HG03558 (cell line): ENCODE data around the gene DYDC2.

ENCODE experiments used
- ATAC-seq: cut with Tn5 transposase; IDR thresholded peaks from one replicate; pipeline ENCODE4 v1.9.1; 2021; ENCODE audit warnings: moderate number of reproducible peaks; ENCODE audit not compliant: unreplicated experiment; ENCODE audit errors: extremely low read depth

DYDC2 gene

GRCh38 chr10:80365510-80365909, 8.9 kb downstream of the DYDC2 start:
- ATAC-seq = no peak

GRCh38 chr10:80371467-80371866, 14.9 kb downstream of the DYDC2 start:
- no peak for ATAC-seq

- no peak for ATAC-seq
These were observed 16.1 kb downstream of the DYDC2 start for GRCh38 chr10:80372675-80373074.

GRCh38 chr10:80373502-80373901, 16.9 kb downstream of the DYDC2 start:
- ATAC-seq = no peak

- ATAC-seq = no peak
These were observed 23.1 kb downstream of the DYDC2 start for GRCh38 chr10:80379701-80380100.

DNA sequence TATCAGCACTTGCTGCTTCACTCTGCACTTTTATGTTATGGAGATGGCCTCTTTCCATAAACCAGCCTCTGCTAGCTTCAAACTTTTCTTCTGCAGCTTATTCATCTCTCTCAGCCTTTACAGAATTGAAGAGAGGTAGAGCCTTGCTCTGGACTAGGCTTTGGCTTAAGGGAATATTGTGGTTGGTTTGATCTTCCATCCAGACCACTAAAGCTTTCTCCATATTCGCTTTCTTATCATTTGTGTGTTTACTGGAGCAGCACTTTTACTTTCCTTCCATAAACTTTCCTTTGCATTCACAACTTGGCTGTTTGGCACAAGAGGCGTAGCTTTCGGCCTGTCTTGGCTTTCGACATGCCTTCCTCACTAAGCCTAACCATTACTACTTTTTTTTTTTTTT, 23.6 kb downstream of the DYDC2 start:
- no peak for ATAC-seq

GRCh38 chr10:80382989-80383388, 26.4 kb downstream of the DYDC2 start:
- peak; percentile 56 for ATAC-seq

- ATAC-seq = no peak
These were observed 34.2 kb downstream of the DYDC2 start for GRCh38 chr10:80390740-80391139.

GRCh38 chr10:80392250-80392649, 35.7 kb downstream of the DYDC2 start:
- ATAC-seq = no peak

DNA sequence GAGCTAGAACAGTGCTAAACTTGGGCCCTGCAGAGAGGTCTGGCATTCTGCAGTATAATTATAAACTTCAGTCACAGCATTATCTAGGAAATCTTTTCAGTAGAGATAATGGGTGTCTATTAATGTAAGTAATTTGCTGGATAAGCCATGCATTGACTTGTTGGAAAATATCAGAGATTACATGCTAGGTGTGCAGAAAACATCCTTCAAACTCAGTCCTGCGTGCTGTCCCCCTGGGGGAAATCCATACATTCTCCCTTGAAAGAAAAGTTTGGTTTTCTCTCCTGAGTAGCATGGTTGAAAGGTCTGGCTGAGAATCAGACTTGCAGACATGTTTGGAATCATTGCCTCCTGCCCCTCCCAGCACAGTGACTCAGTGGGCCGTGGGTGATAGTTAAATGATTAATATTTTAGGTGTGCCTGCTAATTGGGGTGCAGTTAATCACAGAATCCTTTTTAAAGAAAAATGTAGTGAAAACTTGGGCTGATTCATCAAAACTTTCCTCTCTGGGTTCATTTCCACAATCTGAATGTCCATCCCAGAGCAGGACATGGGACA, 37.9 kb downstream of the DYDC2 start:
- no peak for ATAC-seq

DNA sequence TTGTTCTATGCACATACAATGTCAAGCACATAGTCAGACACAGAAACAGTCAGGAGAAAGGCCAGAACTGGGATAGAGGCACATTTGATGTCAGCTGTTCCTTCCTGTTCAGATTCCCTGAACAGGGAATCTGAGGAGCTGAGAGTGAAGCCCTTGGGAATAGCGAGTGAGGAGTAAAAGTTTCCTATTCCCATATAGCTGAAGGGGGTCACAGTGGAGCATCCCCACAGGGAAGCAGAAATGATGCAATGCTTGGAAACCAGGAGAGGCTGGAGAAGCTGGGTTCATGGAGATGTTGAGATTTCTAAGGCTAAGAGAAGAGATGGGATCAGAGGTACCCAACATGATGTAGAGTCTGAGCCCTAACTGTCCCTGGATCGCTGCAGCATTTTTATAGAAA, 40.4 kb downstream of the DYDC2 start:
- no peak for ATAC-seq

GRCh38 chr10:80400136-80400804, 43.7 kb downstream of the DYDC2 start:
- no peak for ATAC-seq

- ATAC-seq = no peak
These were observed 48.5 kb downstream of the DYDC2 start for GRCh38 chr10:80405035-80405434.

GRCh38 chr10:80405626-80406025, 49.0 kb downstream of the DYDC2 start:
- ATAC-seq = no peak

DNA sequence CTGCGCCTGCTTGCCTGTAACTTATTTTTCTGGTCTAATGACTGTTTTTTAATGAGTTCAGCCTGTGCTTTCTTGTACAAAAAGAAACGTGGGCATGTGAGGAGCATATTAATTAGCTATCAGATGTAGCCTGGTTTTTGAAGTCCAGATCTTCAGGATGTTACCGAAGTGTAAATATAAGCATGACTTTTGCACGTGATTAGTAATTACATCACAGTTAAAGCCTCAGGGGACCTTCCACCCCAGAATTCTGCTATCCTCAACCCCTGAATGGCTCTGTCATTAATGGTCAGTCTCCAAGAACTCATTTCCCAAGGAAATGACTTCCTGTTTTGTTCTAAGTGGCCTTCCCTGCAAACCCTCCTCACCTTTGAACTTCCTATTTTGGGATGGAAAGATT, 49.6 kb downstream of the DYDC2 start:
- no peak for ATAC-seq

DNA sequence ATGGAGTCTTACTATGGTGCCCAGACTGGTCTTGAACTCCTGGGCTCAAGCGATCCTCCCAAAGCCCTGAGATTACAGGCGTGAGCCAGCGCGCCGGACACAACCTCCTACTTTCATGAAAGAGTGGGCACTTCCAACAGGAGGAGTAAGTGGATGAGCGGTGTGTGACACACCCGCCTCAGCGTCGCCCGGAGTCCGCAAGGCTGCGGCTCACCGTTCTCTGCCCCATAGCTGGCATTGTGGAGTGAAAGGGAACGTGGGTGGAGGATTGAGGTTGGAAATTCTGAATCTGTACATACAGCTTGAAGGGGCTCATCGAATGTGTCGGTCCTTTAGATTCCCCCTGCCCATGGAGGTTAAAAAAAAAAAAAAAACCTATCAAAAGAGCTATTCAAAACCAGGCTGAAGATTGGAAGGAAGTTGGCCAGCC, 51.2 kb downstream of the DYDC2 start:
- peak; percentile 18 for ATAC-seq

- peak; percentile 87 for ATAC-seq
These were observed 51.9 kb downstream of the DYDC2 start, which contains the start of gene PRXL2A for GRCh38 chr10:80408242-80409101. TSS of gene PRXL2A (plus strand) at chr10:80408551. CDS start at chr10:80420468, 11,917 bp downstream.

- no peak for ATAC-seq
These were observed 52.5 kb downstream of the DYDC2 start for GRCh38 chr10:80409121-80409520.

GRCh38 chr10:80410122-80410521, 53.5 kb downstream of the DYDC2 start:
- no peak for ATAC-seq

DNA sequence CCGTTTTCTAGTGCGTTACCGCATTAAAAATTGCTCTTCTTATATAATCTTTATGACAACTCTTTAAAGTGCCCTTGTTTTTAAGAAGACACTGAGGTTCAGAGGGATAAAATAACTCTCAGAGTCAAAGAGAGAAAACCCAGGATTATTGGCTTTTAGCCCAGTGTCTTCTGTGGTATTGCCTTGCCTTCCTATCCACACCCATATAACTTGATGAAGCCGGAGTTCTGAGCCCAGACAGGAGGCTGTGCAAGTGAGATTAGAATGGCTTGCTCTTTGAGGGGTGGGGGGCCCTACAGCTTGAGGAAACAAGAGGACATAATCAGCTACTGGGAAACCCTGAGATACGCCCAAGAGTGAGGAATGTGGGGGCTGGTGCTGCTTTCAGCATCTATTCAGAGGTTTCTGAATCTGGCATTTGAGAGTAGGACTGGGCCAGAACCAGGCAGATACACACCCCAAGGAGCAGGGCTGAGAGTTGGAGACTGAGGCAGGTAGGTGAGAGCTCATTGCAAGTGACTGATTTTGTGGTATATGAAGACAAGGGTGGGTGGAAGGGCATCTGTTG, 54.1 kb downstream of the DYDC2 start:
- no peak for ATAC-seq

DNA sequence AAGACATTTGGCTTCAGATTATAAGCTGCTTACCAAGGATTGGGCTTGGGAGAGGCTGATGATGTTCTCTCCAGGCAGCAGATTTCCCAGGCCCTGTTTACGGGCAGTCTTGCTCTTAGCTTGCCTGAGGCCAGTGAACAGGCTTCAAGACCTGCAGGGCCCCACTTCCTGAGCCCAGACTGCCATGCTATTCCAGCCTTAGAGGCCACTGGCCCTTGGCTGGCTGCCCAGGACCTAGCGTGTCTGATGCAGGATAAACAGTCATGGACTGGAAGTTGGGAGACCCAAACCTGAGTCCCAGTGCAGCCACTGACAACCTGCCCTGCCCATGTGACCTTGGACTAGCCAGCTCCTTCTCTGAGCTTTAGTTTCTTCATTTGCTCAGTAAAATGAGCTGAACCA, 54.7 kb downstream of the DYDC2 start:
- ATAC-seq = no peak
